Liver (tissue), 3 donors: ENCODE data around the gene DLK1.

Experiments
- FOXA1 ChIP-seq: IDR thresholded peaks from 2 replicates; pipeline ENCODE4 v1.6.1; 2016; ENCODE audit warnings: antibody characterized with exemption
- SP1 ChIP-seq: IDR thresholded peaks from 2 replicates; pipeline ENCODE4 v1.6.1; 2018; ENCODE audit warnings: antibody characterized with exemption, mild to moderate bottlenecking
- TAF1 ChIP-seq: conservative IDR thresholded peaks from 2 replicates; pipeline ENCODE4 v1.6.1; 2016; ENCODE audit warnings: antibody characterized with exemption, mild to moderate bottlenecking
- YY1 ChIP-seq: IDR thresholded peaks from 2 replicates; pipeline ENCODE4 v1.6.1; 2016; ENCODE audit warnings: antibody characterized with exemption, mild to moderate bottlenecking
- TF ChIP-seq, protein P1 (sequence below): fragments of 150-350 bp; IDR thresholded peaks from 2 replicates; pipeline ENCODE4 v1.5.1; 2017; ENCODE audit warnings: improper control_type of control experiment, low read depth, low read length; ENCODE audit not compliant: missing input control
- TF ChIP-seq, protein P2 (sequence below): IDR thresholded peaks from 2 replicates; pipeline ENCODE4 v1.6.1; 2016; ENCODE audit warnings: antibody characterized with exemption
- TF ChIP-seq, protein P3 (sequence below): IDR thresholded peaks from 2 replicates; pipeline ENCODE4 v1.6.1; 2016; ENCODE audit warnings: antibody characterized with exemption, mild to moderate bottlenecking
- TF ChIP-seq, protein P4 (sequence below): IDR thresholded peaks from 2 replicates; pipeline ENCODE4 v1.6.1; 2016; ENCODE audit warnings: antibody characterized with exemption
- TF ChIP-seq, protein P5 (sequence below): IDR thresholded peaks from 2 replicates; pipeline ENCODE4 v1.6.1; 2016; ENCODE audit warnings: antibody characterized with exemption
- donor health status: healthy.
- donor health status: healthy.

DNA sequence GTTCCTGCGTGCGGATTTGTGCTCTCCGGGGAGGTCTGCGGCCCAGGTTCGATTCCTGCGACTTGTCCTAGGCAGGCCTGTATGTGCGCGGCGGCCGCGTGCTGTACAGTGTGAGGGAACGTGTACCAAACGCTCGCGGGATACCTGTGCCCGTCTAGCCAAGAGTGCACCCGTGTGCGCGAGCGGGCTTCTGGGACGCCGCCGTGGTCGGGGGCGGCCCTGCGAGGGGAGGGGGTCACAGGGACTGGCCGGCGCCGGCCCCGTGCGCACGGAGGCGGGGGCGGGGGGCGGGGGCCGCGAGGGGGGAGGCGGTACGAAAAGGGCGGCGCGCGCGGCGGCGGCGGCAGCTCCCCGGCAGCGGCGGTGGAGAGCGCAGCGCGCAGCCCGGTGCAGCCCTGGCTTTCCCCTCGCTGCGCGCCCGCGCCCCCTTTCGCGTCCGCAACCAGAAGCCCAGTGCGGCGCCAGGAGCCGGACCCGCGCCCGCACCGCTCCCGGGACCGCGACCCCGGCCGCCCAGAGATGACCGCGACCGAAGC lies at the start of gene DLK1:
- TF ChIP-seq, protein P1, sequence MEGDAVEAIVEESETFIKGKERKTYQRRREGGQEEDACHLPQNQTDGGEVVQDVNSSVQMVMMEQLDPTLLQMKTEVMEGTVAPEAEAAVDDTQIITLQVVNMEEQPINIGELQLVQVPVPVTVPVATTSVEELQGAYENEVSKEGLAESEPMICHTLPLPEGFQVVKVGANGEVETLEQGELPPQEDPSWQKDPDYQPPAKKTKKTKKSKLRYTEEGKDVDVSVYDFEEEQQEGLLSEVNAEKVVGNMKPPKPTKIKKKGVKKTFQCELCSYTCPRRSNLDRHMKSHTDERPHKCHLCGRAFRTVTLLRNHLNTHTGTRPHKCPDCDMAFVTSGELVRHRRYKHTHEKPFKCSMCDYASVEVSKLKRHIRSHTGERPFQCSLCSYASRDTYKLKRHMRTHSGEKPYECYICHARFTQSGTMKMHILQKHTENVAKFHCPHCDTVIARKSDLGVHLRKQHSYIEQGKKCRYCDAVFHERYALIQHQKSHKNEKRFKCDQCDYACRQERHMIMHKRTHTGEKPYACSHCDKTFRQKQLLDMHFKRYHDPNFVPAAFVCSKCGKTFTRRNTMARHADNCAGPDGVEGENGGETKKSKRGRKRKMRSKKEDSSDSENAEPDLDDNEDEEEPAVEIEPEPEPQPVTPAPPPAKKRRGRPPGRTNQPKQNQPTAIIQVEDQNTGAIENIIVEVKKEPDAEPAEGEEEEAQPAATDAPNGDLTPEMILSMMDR: no peak
- TF ChIP-seq, protein P2, sequence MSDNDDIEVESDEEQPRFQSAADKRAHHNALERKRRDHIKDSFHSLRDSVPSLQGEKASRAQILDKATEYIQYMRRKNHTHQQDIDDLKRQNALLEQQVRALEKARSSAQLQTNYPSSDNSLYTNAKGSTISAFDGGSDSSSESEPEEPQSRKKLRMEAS: no peak
- TF ChIP-seq, protein P3, sequence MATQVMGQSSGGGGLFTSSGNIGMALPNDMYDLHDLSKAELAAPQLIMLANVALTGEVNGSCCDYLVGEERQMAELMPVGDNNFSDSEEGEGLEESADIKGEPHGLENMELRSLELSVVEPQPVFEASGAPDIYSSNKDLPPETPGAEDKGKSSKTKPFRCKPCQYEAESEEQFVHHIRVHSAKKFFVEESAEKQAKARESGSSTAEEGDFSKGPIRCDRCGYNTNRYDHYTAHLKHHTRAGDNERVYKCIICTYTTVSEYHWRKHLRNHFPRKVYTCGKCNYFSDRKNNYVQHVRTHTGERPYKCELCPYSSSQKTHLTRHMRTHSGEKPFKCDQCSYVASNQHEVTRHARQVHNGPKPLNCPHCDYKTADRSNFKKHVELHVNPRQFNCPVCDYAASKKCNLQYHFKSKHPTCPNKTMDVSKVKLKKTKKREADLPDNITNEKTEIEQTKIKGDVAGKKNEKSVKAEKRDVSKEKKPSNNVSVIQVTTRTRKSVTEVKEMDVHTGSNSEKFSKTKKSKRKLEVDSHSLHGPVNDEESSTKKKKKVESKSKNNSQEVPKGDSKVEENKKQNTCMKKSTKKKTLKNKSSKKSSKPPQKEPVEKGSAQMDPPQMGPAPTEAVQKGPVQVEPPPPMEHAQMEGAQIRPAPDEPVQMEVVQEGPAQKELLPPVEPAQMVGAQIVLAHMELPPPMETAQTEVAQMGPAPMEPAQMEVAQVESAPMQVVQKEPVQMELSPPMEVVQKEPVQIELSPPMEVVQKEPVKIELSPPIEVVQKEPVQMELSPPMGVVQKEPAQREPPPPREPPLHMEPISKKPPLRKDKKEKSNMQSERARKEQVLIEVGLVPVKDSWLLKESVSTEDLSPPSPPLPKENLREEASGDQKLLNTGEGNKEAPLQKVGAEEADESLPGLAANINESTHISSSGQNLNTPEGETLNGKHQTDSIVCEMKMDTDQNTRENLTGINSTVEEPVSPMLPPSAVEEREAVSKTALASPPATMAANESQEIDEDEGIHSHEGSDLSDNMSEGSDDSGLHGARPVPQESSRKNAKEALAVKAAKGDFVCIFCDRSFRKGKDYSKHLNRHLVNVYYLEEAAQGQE: no peak
- TF ChIP-seq, protein P4, sequence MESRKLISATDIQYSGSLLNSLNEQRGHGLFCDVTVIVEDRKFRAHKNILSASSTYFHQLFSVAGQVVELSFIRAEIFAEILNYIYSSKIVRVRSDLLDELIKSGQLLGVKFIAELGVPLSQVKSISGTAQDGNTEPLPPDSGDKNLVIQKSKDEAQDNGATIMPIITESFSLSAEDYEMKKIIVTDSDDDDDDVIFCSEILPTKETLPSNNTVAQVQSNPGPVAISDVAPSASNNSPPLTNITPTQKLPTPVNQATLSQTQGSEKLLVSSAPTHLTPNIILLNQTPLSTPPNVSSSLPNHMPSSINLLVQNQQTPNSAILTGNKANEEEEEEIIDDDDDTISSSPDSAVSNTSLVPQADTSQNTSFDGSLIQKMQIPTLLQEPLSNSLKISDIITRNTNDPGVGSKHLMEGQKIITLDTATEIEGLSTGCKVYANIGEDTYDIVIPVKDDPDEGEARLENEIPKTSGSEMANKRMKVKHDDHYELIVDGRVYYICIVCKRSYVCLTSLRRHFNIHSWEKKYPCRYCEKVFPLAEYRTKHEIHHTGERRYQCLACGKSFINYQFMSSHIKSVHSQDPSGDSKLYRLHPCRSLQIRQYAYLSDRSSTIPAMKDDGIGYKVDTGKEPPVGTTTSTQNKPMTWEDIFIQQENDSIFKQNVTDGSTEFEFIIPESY: no peak
- TF ChIP-seq, protein P5, sequence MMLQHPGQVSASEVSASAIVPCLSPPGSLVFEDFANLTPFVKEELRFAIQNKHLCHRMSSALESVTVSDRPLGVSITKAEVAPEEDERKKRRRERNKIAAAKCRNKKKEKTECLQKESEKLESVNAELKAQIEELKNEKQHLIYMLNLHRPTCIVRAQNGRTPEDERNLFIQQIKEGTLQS: no peak
- TF ChIP-seq YY1 (no peak), TAF1 (no peak), FOXA1 (no peak), SP1 (no peak)
